ENCODE data around the gene THAP8.

THAP8 gene

DNA sequence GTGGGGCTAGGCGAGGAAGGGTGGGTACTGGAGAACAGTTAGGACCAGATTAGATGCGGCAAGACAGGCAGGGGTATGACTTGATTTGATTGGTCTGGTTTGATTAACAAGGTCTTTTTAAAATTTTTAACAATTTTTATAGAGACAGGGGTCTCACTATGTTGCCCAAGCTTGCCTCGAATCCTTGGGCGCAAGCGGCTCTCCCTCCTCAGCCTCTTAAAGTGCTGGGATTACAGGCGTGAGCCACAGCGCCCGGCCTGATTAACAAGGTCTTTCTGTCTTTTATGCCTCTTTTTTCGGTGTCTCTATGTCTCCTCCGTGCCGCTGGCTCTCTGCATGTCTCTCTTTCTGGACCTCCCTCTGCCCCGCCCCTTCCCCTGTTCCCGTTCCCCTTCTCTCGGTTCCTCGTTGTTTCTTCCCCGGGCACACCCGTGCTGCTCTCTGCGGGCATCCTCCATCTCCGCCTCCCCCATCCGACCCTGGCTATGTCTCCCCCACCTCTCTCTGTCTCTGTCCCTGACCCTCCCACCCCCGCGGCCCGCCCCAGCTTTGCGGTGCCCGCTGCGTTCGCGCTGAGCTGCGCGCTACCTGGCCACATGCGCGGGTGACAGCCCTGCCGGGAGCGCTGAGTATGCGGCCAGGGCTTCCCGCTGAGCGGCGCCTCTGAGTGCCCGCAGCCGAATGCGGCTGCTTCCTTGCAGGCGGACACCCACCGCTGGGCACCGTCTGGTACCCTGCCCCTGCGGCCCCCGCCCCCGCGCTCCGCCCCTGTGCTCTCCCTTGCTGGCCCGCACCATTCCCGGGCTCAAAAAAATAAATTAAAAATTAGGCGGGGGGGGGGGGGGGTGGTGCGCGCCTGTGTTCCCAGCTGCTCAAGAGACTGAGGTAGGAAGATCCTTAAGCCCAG is 67.2 kb downstream of the THAP8 start (continued):
- TF ChIP-seq ZNF18 (tag by site-specific recombination; IDR thresholded peaks at IDR 0.05) (no peak), INSM2 (tag by site-specific recombination; IDR thresholded peaks at IDR 0.05) (peak; percentile 76; the same call in 1 of the 2 replicates), ZNF596 (tag by site-specific recombination; IDR thresholded peaks at IDR 0.05) (no peak), OSR2 (tag by site-specific recombination; IDR thresholded peaks at IDR 0.05) (0 out of 2 replicates have a peak, but pooled peaks have one; percentile 50), ZBTB6 (tag by site-specific recombination; IDR thresholded peaks at IDR 0.05) (peak; percentile 83; the same call in 1 of the 2 replicates), ZNF843 (tag by site-specific recombination; IDR thresholded peaks at IDR 0.05) (peak; percentile 48; the same call in 1 of the 2 replicates), ZNF76 (tag by site-specific recombination; IDR thresholded peaks at IDR 0.05; ENCODE audit: borderline replicate concordance, low read depth) (peak; percentile 66; the same call in 1 of the 2 replicates), ZFP69B (tag by site-specific recombination; IDR thresholded peaks at IDR 0.05) (peak; percentile 70), ZBTB8A (tag by site-specific recombination; IDR thresholded peaks at IDR 0.05) (peak; percentile 95), PRDM1 (tag by site-specific recombination; IDR thresholded peaks at IDR 0.05) (0 out of 2 replicates have a peak, but pooled peaks have one; percentile 4), ZNF830 (tag by site-specific recombination; IDR thresholded peaks at IDR 0.05; ENCODE audit: low read depth) (no peak), ZNF549 (tag by site-specific recombination; IDR thresholded peaks at IDR 0.05) (no peak), ZNF623 (tag by site-specific recombination; IDR thresholded peaks at IDR 0.05) (no peak), ZNF701 (tag by site-specific recombination; IDR thresholded peaks at IDR 0.05) (0 out of 2 replicates have a peak, but pooled peaks have one; percentile 11), ZNF558 (tag by site-specific recombination; IDR thresholded peaks at IDR 0.05) (no peak), ZFP41 (tag by site-specific recombination; IDR thresholded peaks at IDR 0.05; ENCODE audit: borderline replicate concordance) (no peak), ZSCAN30 (tag by site-specific recombination; IDR thresholded peaks at IDR 0.05) (peak; percentile 100), ZNF324 (tag by site-specific recombination; IDR thresholded peaks at IDR 0.05) (0 out of 2 replicates have a peak, but pooled peaks have one; percentile 45), ZNF548 (tag by site-specific recombination; IDR thresholded peaks at IDR 0.05) (no peak), ZNF660 (tag by site-specific recombination; IDR thresholded peaks at IDR 0.05) (no peak; the same call in 1 of the 2 replicates), ZNF600 (tag by site-specific recombination; IDR thresholded peaks at IDR 0.05) (peak; percentile 95), ZXDB (tag by site-specific recombination; IDR thresholded peaks at IDR 0.05) (peak; percentile 73), ZBTB48 (tag by site-specific recombination; IDR thresholded peaks at IDR 0.05) (peak; percentile 74; the same call in 1 of the 2 replicates)
- TF ChIP-seq, protein P1, sequence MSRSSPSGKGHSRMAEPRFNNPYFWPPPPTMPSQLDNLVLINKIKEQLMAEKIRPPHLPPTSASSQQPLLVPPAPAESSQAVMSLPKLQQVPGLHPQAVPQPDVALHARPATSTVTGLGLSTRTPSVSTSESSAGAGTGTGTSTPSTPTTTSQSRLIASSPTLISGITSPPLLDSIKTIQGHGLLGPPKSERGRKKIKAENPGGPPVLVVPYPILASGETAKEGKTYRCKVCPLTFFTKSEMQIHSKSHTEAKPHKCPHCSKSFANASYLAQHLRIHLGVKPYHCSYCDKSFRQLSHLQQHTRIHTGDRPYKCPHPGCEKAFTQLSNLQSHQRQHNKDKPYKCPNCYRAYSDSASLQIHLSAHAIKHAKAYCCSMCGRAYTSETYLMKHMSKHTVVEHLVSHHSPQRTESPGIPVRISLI (tag by site-specific recombination; IDR thresholded peaks at IDR 0.05): no peak
- TF ChIP-seq, protein P2, sequence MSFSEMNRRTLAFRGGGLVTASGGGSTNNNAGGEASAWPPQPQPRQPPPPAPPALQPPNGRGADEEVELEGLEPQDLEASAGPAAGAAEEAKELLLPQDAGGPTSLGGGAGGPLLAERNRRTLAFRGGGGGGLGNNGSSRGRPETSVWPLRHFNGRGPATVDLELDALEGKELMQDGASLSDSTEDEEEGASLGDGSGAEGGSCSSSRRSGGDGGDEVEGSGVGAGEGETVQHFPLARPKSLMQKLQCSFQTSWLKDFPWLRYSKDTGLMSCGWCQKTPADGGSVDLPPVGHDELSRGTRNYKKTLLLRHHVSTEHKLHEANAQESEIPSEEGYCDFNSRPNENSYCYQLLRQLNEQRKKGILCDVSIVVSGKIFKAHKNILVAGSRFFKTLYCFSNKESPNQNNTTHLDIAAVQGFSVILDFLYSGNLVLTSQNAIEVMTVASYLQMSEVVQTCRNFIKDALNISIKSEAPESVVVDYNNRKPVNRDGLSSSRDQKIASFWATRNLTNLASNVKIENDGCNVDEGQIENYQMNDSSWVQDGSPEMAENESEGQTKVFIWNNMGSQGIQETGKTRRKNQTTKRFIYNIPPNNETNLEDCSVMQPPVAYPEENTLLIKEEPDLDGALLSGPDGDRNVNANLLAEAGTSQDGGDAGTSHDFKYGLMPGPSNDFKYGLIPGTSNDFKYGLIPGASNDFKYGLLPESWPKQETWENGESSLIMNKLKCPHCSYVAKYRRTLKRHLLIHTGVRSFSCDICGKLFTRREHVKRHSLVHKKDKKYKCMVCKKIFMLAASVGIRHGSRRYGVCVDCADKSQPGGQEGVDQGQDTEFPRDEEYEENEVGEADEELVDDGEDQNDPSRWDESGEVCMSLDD (tag by site-specific recombination; IDR thresholded peaks at IDR 0.05): peak; percentile 77
- TF ChIP-seq, protein P3, sequence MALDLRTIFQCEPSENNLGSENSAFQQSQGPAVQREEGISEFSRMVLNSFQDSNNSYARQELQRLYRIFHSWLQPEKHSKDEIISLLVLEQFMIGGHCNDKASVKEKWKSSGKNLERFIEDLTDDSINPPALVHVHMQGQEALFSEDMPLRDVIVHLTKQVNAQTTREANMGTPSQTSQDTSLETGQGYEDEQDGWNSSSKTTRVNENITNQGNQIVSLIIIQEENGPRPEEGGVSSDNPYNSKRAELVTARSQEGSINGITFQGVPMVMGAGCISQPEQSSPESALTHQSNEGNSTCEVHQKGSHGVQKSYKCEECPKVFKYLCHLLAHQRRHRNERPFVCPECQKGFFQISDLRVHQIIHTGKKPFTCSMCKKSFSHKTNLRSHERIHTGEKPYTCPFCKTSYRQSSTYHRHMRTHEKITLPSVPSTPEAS (tag by site-specific recombination; IDR thresholded peaks at IDR 0.05): 0 out of 2 replicates have a peak, but pooled peaks have one; percentile 11
- TF ChIP-seq, protein P4, sequence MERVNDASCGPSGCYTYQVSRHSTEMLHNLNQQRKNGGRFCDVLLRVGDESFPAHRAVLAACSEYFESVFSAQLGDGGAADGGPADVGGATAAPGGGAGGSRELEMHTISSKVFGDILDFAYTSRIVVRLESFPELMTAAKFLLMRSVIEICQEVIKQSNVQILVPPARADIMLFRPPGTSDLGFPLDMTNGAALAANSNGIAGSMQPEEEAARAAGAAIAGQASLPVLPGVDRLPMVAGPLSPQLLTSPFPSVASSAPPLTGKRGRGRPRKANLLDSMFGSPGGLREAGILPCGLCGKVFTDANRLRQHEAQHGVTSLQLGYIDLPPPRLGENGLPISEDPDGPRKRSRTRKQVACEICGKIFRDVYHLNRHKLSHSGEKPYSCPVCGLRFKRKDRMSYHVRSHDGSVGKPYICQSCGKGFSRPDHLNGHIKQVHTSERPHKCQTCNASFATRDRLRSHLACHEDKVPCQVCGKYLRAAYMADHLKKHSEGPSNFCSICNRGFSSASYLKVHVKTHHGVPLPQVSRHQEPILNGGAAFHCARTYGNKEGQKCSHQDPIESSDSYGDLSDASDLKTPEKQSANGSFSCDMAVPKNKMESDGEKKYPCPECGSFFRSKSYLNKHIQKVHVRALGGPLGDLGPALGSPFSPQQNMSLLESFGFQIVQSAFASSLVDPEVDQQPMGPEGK (tag by site-specific recombination; IDR thresholded peaks at IDR 0.05): peak; percentile 98

All from HEK293 (cell line).